Mesothelial cell of epicardium (in vitro differentiated cells): ENCODE measurements around the gene FRRS1L. TPM values are rescaled to one million over a fixed set of nuclear protein-coding genes. Genes with fewer than 3 reads are reported as not detected.

ENCODE experiments used
- DNase-seq, 2 experiments: peaks; one replicate each; pipeline ENCODE4 v3.0.0; 2021; ENCODE audit warnings: low spot score in 2 of 2; ENCODE audit not compliant: unreplicated experiment in 2 of 2
- H3K27ac Mint-ChIP-seq: 2 replicates; pipeline ENCODE4 v1.8.0; 2021; ENCODE audit warnings: mixed read lengths
- H3K27me3 Mint-ChIP-seq: 2 replicates; pipeline ENCODE4 v1.8.0; 2021; ENCODE audit warnings: low read depth, mixed read lengths
- H3K36me3 Mint-ChIP-seq: 2 replicates; pipeline ENCODE4 v1.8.0; 2021; ENCODE audit warnings: mixed read lengths
- H3K4me1 Mint-ChIP-seq: 2 replicates; pipeline ENCODE4 v1.8.0; 2021; ENCODE audit warnings: mixed read lengths
- H3K4me3 Mint-ChIP-seq: 2 replicates; pipeline ENCODE4 v1.8.0; 2021; ENCODE audit warnings: mild to moderate bottlenecking, moderate library complexity, mixed read lengths
- H3K9me3 Mint-ChIP-seq: 2 replicates; pipeline ENCODE4 v1.8.0; 2021; ENCODE audit warnings: mixed read lengths
- total RNA-seq: library from RNA; stranded (reverse); gene quantifications from 3 replicates; pipeline ENCODE4 v1.2.1, GENCODE V29; 2021
- TF ChIP-seq, protein P1 (sequence below): fragments of 200-600 bp; sonication (generic); IDR thresholded peaks from one replicate; pipeline ENCODE4 v1.5.0; 2021; ENCODE audit warnings: antibody characterized with exemption; ENCODE audit not compliant: unreplicated experiment

FRRS1L gene
- total RNA-seq, 1 donor from 2014 or later = 14.4 TPM

DNA sequence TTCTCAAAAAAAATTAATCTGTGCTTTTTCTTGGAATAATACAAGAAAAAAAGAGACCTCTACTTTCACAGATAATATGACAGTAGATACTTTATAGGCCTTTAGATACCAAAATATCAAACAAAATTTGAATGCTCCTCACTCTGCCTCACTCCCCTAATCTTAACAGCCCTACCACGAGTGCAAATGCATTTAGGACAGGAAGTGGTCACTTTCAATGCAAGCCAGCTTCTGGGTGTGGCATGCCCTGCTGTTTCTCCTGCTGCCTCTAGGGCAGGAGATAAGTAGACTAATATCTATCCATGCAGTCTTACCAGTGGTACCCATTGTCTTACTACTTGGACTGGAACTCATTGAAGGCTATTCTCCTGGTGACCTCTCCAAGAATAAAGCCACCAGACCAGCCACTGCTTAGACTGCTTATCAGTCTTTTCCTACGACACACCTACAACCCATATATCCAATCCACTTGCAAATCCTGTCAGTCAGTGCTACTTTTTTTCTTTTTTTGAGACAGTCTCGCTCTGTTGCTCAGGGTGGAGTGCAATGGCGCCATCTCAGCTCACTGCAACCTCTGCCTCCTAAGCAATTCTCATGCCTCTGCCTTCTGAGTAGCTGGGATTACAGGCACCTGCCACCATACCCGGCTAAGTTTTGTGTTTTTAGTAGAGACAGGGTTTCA is 23.0 kb downstream of the FRRS1L start:
- Mint-ChIP-seq H3K27me3 (peaks cover 3% of the 10 kb centered on the region), H3K9me3 (no peaks in the 10 kb centered on the region), H3K27ac (no peak overlapping the region), H3K4me3 (no peak overlapping the region), H3K36me3 (peaks cover 3% of the 10 kb centered on the region), H3K4me1 (no peaks in the 10 kb centered on the region)
- TF ChIP-seq, protein P1, sequence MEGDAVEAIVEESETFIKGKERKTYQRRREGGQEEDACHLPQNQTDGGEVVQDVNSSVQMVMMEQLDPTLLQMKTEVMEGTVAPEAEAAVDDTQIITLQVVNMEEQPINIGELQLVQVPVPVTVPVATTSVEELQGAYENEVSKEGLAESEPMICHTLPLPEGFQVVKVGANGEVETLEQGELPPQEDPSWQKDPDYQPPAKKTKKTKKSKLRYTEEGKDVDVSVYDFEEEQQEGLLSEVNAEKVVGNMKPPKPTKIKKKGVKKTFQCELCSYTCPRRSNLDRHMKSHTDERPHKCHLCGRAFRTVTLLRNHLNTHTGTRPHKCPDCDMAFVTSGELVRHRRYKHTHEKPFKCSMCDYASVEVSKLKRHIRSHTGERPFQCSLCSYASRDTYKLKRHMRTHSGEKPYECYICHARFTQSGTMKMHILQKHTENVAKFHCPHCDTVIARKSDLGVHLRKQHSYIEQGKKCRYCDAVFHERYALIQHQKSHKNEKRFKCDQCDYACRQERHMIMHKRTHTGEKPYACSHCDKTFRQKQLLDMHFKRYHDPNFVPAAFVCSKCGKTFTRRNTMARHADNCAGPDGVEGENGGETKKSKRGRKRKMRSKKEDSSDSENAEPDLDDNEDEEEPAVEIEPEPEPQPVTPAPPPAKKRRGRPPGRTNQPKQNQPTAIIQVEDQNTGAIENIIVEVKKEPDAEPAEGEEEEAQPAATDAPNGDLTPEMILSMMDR = no peak
- DNase-seq = no peak

DNA sequence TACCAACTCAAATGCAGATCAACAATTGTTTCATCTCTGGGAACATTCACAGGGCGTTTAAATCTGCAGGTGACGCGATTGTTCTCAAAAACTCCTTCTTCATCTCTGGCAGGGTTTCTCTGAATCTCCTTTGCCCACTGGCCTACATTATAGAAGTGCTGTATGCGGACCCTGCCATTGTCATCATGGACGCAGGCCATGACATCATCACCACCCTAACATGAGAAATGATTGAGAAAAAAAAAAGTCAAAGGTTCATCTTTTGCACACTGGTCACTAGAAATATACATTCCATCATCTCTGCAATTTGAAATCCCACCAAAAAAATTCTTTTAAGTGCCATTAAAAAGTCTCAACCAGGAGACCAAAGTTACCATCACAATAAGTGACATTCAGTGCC is 25.7 kb downstream of the FRRS1L start:
- Mint-ChIP-seq H3K27ac (no peak overlapping the region), H3K36me3 (peaks cover 5% of the 10 kb centered on the region), H3K27me3 (no peaks in the 10 kb centered on the region), H3K9me3 (no peaks in the 10 kb centered on the region), H3K4me1 (no peaks in the 10 kb centered on the region), H3K4me3 (no peak overlapping the region)
- TF ChIP-seq, protein P1 = no peak
- no peak for DNase-seq

DNA sequence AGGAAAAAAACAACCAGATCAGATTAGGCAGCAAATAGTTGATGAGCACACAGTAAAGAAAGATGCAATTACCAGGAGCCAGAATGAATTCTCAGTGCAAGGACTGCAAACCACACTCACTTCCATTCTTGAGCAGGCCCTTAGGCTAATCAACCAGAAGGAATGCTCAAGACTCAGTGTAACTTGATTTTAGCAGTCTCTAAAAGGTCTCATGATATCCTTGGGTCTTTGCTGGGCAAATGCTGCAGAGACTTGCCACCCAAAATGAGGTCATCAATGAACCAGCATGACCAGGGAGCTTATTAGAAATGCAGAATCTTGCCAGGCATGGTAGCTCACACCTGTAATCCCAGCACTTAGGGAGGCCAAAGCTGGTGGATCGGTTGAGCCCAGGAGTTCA is 27.2 kb downstream of the FRRS1L start:
- H3K4me3 Mint-ChIP-seq = no peak overlapping the region
- peaks cover 5% of the 10 kb centered on the region for H3K36me3 Mint-ChIP-seq
- H3K9me3 Mint-ChIP-seq = no peaks in the 10 kb centered on the region
- DNase-seq = no peak
- no peak overlapping the region for H3K27ac Mint-ChIP-seq
- H3K27me3 Mint-ChIP-seq = no peaks in the 10 kb centered on the region
- H3K4me1 Mint-ChIP-seq = no peaks in the 10 kb centered on the region
- TF ChIP-seq, protein P1 = no peak

DNA sequence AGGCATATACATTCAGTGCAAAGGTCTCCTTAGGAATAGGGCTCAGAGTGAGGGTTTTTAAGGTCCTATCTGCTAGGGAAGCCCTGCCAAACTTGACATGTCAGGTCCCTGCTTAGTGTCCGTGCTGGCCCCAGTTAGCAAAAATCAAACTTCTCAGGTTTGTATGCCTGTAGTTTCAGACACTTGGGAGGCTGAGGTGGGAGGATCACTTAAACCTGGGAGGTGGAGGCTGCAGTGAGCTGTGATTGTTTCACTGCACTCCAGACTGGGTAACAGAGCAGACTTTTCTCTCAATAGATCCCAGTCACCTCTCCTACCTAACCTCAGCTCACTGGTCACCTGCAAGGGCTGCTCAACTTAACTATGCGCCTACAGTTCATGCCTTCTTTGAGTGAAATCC is 28.6 kb downstream of the FRRS1L start:
- no peak overlapping the region for H3K4me3 Mint-ChIP-seq
- no peaks in the 10 kb centered on the region for H3K4me1 Mint-ChIP-seq

DNA sequence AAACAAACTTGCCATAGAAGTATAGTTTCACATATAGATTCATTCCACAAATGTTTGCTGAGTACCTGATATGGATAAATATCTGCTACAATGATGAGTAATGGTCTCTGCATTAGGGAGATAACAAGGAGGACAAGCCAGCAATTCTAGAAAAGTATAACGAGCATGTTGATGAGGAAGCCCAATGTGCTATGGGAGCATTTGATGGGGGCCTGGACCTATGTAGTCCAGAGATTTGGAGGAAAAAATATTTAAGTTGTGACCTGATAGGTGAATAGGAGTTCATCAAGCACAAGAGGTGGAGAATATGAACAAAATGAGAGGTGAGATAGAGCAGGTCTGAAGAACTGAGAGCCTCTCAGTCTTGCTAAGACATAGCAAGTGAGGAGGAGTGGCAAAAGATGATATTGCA is 32.9 kb downstream of the FRRS1L start:
- Mint-ChIP-seq H3K36me3 (peaks cover 2% of the 10 kb centered on the region), H3K9me3 (no peaks in the 10 kb centered on the region), H3K27ac (no peak overlapping the region), H3K4me1 (no peaks in the 10 kb centered on the region), H3K27me3 (no peaks in the 10 kb centered on the region), H3K4me3 (no peak overlapping the region)
- TF ChIP-seq, protein P1 = no peak
- DNase-seq = no peak

More for the DNA sequence above, 28.6 kb downstream of the FRRS1L start:
- Mint-ChIP-seq H3K9me3 (no peaks in the 10 kb centered on the region), H3K27me3 (no peaks in the 10 kb centered on the region), H3K36me3 (peaks cover 5% of the 10 kb centered on the region), H3K27ac (no peak overlapping the region)
- DNase-seq = no peak
- TF ChIP-seq, protein P1 = no peak

DNA sequence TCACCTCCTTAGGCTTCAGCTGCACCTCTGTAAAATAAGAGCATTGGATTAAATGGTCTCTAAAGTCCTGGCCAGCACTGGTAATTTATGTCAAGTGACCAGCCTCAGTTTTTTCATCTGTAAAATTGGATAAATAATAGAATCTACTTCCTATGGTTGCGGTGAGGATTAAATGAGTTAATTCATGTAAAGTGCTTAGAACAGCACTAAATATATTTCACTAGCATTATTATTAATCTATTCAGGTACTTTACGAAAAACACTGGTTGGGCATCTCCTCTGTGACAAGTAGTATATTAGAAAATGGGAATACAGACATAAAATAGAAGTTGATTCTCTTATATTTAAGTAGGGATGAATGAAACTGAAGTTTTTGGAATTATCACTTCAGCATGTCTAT is 33.5 kb downstream of the FRRS1L start:
- TF ChIP-seq, protein P1 = no peak
- Mint-ChIP-seq H3K27ac (no peak overlapping the region), H3K9me3 (no peaks in the 10 kb centered on the region), H3K4me1 (no peaks in the 10 kb centered on the region), H3K4me3 (no peak overlapping the region), H3K36me3 (peaks cover 2% of the 10 kb centered on the region), H3K27me3 (no peaks in the 10 kb centered on the region)
- no peak for DNase-seq
